Measurements from ENCODE around the gene C2orf42.
"Not testable (repeated sequence)": the region's sequence is repeated elsewhere in the genome, so short reads cannot be mapped to it uniquely, and the experiment has no call there.

The C2orf42 gene

GRCh38 chr2:70169654-70170245 lies 21.1 kb downstream of the C2orf42 start:
- not testable (repeated sequence) for DNase-seq

- DNase-seq, result peak; percentile 19
Observed at GRCh38 chr2:70161069-70161534, 29.7 kb downstream of the C2orf42 start.

- DNase-seq, result no peak
Observed at GRCh38 chr2:70160545-70160944, 30.3 kb downstream of the C2orf42 start.

GRCh38 chr2:70149130-70149686 lies 41.6 kb downstream of the C2orf42 start:
- not testable (repeated sequence) for DNase-seq

- not testable (repeated sequence) for DNase-seq
Observed at GRCh38 chr2:70148211-70148760, 42.5 kb downstream of the C2orf42 start.

- DNase-seq, result no peak
Observed at GRCh38 chr2:70145851-70146739, 44.7 kb downstream of the C2orf42 start.

- DNase-seq, result no peak
Observed at GRCh38 chr2:70145144-70145490, 45.7 kb downstream of the C2orf42 start.

GRCh38 chr2:70144443-70145143 lies 46.2 kb downstream of the C2orf42 start:
- no peak for DNase-seq

- DNase-seq, result no peak
Observed at GRCh38 chr2:70143314-70144150, 47.3 kb downstream of the C2orf42 start.

- DNase-seq, result peak; percentile 98
Observed at GRCh38 chr2:70142590-70143313, 48.1 kb downstream of the C2orf42 start.

GRCh38 chr2:70141902-70142589 lies 48.8 kb downstream of the C2orf42 start:
- DNase-seq, result no peak

- peak; percentile 95 for DNase-seq
Observed at GRCh38 chr2:70141212-70141901, 49.5 kb downstream of the C2orf42 start.

GRCh38 chr2:70140791-70141211 lies 50.0 kb downstream of the C2orf42 start:
- no peak for DNase-seq

- DNase-seq, result not testable (repeated sequence)
Observed at GRCh38 chr2:70134323-70134983, 56.4 kb downstream of the C2orf42 start.

GRCh38 chr2:70133491-70134322 lies 57.1 kb downstream of the C2orf42 start:
- no peak for DNase-seq

- no peak for DNase-seq
Observed at GRCh38 chr2:70133127-70133452, 57.7 kb downstream of the C2orf42 start.

- DNase-seq, result peak; percentile 72
Observed at GRCh38 chr2:70132244-70133126, 58.3 kb downstream of the C2orf42 start.
